Left colon (tissue), 2 donors: Measurements from ENCODE around the gene ZC3H12A. TPM values are rescaled to one million over a fixed set of nuclear protein-coding genes. Genes with fewer than 3 reads are reported as not detected.

Experiments used
- ATAC-seq: fragments of 200-7000 bp; cut with Tn5 transposase; one replicate; pipeline ENCODE4 v1.9.1; 2020; ENCODE audit warnings: mild to moderate bottlenecking, moderate library complexity
- DNase-seq, 2 donors: peaks; one replicate each; pipeline ENCODE4 v3.0.0-alpha.2; 2020
- intact Hi-C, 2 donors: fragments of 100-400 bp; cut with DNase I in 1 of 2; cut with micrococcal nuclease in 1 of 2; formaldehyde crosslinking; loops; one replicate each; pipeline versions ENCODE4 v1.11.2 to v1.14.0; 2022; cut with DNase I, micrococcal nuclease
- long read RNA-seq: library from polyadenylated mRNA; unstranded; transcript quantifications from one replicate; pipeline ENCODE4 v2.0.0, GENCODE V29; 2021
- total RNA-seq, 2 donors: library from RNA; stranded (reverse); fragmentation: NEBNext Ultra II Directional; extraction: Animal tissue kit (Norgen Biotek cat#: 25700); gene quantifications; one replicate each; pipeline ENCODE4 v1.2.1, GENCODE V29; 2021
- donor health status: DM: no; HTN: no; CAD: no.
- donor health status: DM: yes; HTN: yes; CAD: no.

Gene ZC3H12A
- total RNA-seq: 10 to 100 TPM; 24.0 to 61.6 TPM
- long read RNA-seq, transcript ZC3H12A-201 (6 exons, 2,684 nt): major isoform, 8 of 22 reads
- long read RNA-seq, partial matches to known transcripts: 6 of 22 reads
- long read RNA-seq, other reads (novel, unspliced or antisense): 8 of 22 reads

DNA sequence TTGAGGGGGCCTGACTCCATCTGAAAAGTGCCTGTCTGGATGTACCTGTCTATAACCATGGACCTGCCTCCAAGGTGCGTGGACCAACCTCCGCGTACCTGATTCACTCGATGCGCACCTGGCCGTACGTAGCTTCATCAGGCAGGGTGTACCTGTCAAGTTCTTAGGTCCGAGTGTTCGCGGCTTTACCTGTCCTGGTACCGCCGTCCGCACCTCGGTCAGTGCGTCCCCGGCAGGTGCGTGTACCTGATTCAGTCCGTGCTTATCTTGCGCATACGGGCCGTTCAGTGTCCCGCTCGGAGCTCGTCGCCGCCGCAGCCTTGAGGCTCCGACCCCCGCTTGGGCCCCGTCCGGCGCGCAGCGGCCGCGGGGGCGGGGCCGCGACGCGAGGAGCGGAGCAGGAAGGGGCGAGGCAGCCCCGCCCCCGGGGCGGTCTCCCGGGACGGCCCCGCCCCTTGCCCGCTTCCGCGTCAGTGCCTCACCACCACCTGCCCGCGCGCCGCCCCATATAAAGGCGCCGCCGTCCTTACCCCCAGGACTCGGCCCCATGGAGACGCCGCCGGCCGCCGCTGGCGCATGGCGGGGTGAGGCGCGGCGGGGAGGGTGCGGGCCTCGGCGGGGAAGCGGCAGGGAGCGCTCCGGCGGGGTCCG is at the start of gene ZC3H12A:
ZC3H12A (plus strand) TSS at position 535 of the 651 bp plus-strand sequence. CDS start 917 bp downstream, outside the sequence.
- DNase-seq (peak; percentile 91 to 96), ATAC-seq (peak; percentile 66)
- intact Hi-C loops: loop anchor here in 1 of 2 donors (10.0 kb wide), 1 partner anchor 1079 kb away; the partner anchor contains the start of gene LSM10

DNA sequence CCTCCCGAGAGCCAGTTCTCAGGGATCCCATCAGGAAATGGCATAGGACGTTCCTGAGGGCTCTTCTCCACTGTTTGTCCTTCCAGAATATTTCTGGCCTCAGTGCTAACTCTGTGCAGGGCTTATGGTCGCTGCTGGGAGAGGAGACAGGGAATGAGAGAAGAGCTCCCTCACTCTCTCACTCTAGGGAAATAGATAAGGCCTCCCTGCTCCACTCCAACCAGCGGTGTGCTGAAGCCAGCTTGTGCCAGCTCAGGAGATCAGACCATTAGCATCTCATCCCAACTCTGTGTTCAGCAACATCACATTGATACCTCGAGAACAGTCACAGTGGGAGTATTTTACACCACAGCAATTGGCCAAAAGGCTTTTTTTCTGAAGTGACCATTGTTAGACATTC is 49.2 kb upstream of the ZC3H12A start:
- intact Hi-C loops: loop anchor here in 1 of 2 donors (10.0 kb wide), 1 partner anchor 850 kb away; no protein-coding TSS in a partner anchor
- no peak for DNase-seq
- ATAC-seq: no peak

GRCh38 chr1:37429029-37429428 is 45.4 kb upstream of the ZC3H12A start:
- intact Hi-C loops: loop anchor here in 1 of 2 donors (10.0 kb wide), 1 partner anchor 854 kb away; no protein-coding TSS in a partner anchor
- no peak for DNase-seq
- ATAC-seq: no peak

DNA sequence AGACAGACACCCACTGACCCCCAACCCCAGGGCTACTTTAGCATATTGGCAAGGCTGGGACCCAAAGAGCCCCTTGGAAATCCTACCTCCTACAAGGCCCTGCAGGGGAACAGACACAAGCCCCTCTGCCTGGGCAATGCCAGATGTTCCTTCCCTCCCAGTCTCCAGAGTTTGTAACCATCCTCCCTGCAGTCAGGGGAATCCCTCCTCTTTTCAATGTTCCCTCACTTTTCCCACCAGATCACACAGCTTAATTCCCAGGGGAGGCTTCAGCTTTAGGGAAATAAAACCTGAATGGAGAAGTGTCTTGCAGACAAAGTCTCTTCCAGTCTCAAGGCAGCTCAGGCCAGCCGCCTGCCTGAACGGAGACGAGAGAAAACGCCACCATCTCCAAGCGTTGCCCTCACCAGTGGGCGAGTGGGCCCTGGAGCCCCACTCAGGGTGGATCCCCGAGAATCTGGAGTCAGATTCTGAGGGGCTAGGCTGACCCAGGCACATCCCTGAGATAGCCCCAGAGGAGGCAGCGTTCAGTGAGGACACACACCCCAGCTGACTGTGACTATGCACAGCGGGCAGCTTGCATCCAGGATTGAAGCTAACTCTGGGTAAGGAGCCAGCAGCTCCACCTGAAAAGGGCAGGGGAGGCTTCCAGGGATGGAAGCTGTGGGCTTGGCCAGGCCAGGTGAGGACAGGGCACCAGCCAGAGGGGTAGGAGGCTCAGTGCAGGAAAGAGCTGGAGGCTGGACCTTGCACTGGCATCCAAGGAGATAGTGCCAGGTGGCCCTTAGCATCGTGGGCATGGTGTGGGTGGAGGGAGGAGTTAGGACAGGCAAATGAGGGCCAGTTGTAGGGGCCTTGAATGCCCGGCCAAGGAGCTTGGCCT is 44.0 kb upstream of the ZC3H12A start:
- intact Hi-C loops: loop anchor here in 1 of 2 donors (5.0 kb wide), 2 partner anchors 728 to 853 kb away; no protein-coding TSS in a partner anchor
- no peak for ATAC-seq
- no peak for DNase-seq

GRCh38 chr1:37432716-37433115 is 41.7 kb upstream of the ZC3H12A start:
- no peak for DNase-seq
- no peak for ATAC-seq
- intact Hi-C loops: loop anchor here in 1 of 2 donors (5.0 kb wide), 2 partner anchors 730 to 855 kb away; no protein-coding TSS in a partner anchor

DNA sequence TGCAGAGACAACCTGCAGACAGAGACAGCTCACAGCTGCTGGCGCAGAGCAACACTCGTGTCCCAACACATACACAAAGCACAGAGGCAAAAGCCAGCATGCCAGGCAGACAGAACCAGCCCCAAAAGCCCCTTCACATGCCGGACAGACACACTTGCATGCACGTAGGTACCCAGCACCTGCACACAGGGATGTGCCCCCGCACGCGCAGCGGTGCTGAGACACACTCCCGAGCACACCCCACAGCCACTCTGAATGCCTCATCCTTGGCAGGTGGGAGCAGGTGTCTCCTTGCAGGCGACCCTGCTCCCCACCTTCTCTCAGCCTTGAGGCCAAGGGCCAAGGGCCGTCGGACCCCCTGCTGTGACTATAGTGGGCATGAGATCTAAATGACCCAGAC is 41.2 kb upstream of the ZC3H12A start:
- DNase-seq (no peak), ATAC-seq (no peak)
- intact Hi-C loops: loop anchor here in 1 of 2 donors (5.0 kb wide), 2 partner anchors 731 to 856 kb away; no protein-coding TSS in a partner anchor

DNA sequence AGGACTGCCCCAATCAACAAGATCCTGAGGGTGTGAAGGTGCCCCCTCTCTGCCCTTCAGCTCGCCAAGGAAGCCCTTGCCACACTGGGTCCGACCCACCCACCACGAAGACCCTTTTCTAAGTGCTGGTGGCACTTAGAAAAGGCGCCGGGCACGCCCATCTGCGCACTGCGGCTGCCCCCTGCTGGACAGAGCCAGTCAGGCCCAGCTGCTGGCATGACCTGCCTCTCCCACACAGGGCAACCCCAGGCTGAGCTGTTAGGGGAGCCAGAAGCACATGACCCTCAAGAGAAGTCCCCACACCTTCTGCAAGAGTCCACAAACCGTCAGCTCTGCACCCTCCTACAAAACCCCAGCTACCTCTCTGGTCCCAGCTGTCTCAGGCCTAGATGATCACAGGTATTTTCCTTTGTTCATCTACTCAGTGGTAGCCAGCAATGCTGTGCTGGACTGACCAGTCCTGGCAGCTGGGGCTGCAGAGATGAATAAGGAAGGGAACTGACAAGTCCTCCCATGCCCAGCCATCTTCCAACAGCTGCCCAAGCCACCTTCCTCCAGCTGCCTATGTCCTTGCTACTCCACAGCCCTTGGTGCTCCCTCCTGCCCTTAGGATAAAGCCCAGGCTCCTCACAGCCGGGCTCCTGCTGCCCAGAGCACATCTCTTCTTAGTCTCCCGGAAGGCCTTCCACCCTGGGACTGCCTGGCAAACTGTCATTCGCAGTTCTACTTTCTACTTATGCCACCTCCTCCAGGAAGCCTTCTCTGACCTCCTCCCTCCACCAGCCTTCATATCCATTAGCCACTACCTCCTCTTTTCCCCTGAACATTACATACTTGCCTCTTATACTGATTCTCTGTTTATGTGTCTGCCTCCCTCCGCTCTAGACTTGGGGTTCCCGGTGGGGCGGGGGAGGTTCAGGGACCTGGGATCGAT is 39.8 kb upstream of the ZC3H12A start:
- intact Hi-C loops: loop anchor here in 1 of 2 donors (5.0 kb wide), 2 partner anchors 732 to 857 kb away; no protein-coding TSS in a partner anchor
- peak; percentile 81 for ATAC-seq
- peak in 1 of 2 donors; percentile 74 for DNase-seq

DNA sequence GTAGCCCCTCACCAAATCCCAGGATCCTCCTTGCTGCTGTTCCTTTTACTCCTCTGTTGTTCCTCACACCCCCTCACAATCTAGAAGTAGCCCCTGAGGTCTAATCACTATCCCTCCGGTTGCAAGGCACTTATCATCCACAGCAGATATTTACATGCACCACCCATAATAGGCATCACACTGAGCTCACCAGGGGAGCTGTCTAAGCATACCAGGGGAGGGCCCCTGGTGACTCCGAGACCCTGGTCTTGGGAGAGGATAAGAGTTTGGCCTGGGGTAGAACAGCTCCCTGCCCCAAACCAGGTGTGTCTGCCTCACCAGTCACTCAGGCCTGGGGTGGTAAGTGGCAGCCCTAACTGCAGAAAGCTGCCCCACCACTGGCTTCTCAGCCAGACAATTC is 37.3 kb upstream of the ZC3H12A start:
- no peak for ATAC-seq
- DNase-seq: no peak
- intact Hi-C loops: no loop called here

- no peak for DNase-seq
- intact Hi-C loops: no loop called here
- no peak for ATAC-seq
These were observed 36.1 kb upstream of the ZC3H12A start for GRCh38 chr1:37438037-37438868.

- no peak for DNase-seq
- intact Hi-C loops: no loop called here
- no peak for ATAC-seq
These were observed 35.5 kb upstream of the ZC3H12A start for GRCh38 chr1:37438869-37439343.

DNA sequence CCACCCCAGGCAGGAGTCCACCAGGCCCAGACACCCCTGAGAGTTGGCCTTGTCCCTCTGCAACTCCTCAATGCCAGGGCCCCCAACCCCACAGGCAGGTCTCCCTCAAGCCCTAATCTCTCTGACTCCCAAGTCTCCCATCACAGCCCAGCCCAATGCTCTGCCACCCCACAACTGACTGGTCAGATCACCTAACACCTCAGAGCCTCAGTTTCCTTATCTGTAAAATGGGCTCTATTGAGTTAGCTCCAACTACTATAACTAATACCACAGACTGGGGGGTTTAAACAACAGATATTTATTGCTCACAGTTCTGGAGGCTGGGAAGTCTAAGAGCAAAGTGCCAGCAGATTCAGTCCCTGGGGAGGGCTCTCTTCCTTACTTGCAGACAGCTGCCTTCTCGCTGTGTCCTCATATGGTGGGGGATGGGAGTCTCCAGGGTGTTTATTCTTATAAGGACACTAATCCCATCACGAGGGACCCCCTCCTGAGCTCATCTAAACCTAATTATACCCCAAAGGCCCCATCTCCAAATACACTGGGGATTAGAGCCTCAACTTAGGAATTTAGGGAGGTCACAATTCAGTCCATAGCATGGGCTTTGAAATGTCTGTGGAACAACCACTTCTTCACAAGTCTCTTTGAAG is 34.9 kb upstream of the ZC3H12A start:
- ATAC-seq (no peak), DNase-seq (no peak)
- intact Hi-C loops: no loop called here

DNA sequence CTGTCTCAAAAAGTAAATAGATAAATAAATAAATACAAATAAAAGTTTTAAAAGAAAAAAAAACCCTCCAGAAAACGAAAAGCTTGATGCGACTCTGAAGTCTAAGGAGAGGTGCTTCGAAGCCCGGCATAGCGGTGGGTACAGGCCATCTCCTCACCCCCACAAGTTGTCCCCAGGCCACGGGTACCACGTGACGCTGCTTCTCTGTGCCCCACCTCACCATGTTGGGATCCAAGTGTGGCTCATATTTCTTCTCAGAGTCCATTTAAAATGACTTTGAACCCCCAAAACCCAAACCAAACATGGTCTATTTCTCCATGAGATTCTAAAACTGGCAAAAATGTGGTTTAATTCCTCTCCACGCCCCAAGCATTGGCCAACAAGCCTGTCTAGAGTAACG is 32.9 kb upstream of the ZC3H12A start:
- ATAC-seq: no peak
- intact Hi-C loops: no loop called here
- no peak for DNase-seq

DNA sequence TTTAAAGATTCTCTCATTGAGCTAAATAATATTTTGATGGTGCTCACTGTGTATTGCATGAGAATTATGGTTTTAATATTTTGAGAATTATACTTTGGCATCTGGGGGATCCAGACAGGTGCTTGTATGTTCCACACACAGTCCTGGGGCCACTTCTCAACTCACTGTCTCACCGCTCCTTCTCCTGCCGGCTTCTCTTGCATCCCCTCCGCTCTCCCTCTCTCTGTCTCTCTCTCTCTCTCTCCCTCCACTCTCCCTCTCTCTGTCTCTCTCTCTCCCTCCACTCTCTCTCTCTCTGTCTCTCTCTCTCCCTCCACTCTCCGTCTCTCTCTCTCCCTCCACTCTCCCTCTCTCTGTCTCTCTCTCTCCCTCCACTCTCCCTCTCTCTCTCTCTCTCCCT is 32.2 kb upstream of the ZC3H12A start:
- DNase-seq (no peak), ATAC-seq (no peak)
- intact Hi-C loops: no loop called here

DNA sequence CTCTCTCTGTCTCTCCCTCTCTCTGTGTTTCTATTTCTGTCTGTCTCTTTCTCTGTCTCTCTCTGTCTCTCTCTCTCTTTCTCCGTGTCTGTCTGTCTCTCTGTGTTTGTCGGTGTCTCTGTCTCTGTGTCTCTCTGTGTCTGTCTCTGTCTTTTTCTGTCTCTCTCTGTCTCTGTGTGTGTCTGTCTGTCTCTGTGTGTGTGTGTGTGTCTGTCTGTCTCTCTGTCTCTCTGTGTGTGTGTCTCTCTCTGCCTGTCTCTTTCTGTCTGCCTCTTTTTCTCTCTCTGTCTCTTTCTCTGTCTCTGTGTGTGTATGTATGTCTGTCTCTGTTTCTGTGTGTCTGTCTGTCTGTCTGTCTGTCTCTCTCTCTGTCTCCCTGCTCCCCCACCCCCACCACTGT is 31.7 kb upstream of the ZC3H12A start:
- ATAC-seq: no peak
- no peak for DNase-seq
- intact Hi-C loops: no loop called here

DNA sequence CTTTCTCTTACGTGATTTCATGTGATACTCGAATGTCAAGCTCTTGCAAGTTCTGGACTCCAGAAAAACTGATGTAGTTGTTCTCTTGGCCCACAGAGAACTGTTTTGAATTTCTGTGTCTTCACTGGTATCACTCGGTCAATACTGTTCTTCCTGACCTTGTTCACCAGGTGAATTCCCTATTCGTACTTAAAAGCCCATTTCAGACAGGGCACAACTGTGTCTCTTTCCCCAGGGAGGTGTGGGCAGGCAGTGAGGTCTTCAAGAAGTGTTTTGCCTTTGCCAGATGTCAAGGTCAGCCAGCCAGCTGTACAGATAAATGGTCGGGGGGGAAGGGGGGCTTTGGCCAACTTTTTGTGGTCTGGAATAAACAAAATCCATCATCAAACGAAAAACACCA is 27.5 kb upstream of the ZC3H12A start:
- no peak for ATAC-seq
- intact Hi-C loops: no loop called here

GRCh38 chr1:37448185-37448584 is 26.2 kb upstream of the ZC3H12A start:
- DNase-seq (no peak), ATAC-seq (no peak)
- intact Hi-C loops: no loop called here

More for the DNA sequence above, 27.5 kb upstream of the ZC3H12A start:
- no peak for DNase-seq
